GM15510 (cell line): ENCODE data around the gene MPDU1.

Source experiments
- POLR2A ChIP-seq: IDR thresholded peaks from 3 replicates; pipeline ENCODE4 v1.6.1; 2011; ENCODE audit warnings: borderline replicate concordance; ENCODE audit not compliant: insufficient read length; ENCODE audit errors: extremely low read depth

Gene MPDU1

DNA sequence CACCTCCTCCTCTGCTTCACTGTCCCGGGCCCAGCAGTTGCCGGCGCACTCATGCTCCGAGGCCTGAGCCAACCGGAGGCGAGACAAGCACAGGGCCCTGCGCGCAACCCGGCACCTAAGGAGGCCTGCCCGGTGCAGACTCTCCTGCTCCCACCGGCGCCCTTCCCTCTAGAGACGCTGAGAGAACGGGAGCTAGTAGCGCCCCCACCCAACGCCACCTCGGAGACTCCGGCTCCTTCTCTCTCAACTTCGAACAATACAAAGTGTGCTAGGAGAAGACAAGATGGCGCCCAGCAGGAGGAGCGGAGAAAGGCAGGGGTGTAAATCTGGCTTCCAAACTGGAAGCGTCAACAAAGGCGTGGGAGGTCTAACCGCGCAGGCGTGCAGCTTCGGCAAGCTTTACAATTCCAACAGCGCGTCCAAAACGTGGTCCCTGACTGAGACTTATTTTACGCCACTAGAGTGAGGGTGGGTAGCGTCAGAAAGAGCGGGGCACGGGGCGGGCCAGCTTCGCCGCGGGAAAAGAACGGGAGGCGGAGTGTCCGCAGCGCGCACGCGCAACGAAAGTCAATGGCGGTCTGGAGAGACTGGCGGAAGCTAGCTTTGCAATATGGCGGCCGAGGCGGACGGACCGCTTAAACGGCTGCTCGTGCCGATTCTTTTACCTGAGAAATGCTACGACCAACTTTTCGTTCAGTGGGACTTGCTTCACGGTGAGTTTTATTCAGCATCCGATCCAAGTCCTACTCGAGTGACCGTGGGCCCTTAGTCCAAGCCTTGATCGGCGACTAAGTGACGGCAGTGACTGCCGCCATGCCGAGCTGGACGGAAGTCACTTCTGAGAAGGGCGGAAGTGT is at the start of gene MPDU1:
TSS of gene MPDU1 (plus strand) at position 600 of the 857 bp plus-strand sequence. CDS start at position 611, 11 bp downstream.
- TF ChIP-seq POLR2A = peak; percentile 85

DNA sequence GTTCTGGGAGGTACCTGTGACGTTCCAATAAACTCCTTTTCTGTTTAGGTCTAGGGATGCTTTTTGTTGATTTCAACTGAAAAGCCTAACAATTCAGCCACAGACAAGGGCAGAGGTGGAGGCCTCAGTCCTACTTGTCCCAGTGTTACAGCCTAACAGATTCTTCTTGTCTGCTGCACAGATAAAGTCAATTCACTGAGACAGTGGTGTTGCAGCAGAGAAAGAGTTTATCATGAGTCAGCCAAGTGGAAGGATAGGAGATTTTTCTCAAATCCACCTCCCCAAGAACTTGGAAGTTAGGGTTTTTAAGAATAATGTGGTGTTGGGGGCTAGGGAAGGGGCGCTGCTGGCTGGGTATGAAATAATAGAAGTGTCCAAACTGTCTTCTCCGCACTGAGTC is 45.6 kb upstream of the MPDU1 start:
- no peak for TF ChIP-seq POLR2A

- TF ChIP-seq POLR2A = no peak
These were observed 44.6 kb upstream of the MPDU1 start for GRCh38 chr17:7538891-7539545.

- no peak for TF ChIP-seq POLR2A
These were observed 42.5 kb upstream of the MPDU1 start for GRCh38 chr17:7541074-7541621.

- TF ChIP-seq POLR2A = no peak
These were observed 38.7 kb upstream of the MPDU1 start for GRCh38 chr17:7544911-7545310.

GRCh38 chr17:7548585-7549400 is 34.9 kb upstream of the MPDU1 start, which contains the start of gene TNFSF12:
TNFSF12 (plus strand) TSS chr17:7549058; CDS start chr17:7549154, 96 bp downstream.
- peak; percentile 65 for TF ChIP-seq POLR2A

DNA sequence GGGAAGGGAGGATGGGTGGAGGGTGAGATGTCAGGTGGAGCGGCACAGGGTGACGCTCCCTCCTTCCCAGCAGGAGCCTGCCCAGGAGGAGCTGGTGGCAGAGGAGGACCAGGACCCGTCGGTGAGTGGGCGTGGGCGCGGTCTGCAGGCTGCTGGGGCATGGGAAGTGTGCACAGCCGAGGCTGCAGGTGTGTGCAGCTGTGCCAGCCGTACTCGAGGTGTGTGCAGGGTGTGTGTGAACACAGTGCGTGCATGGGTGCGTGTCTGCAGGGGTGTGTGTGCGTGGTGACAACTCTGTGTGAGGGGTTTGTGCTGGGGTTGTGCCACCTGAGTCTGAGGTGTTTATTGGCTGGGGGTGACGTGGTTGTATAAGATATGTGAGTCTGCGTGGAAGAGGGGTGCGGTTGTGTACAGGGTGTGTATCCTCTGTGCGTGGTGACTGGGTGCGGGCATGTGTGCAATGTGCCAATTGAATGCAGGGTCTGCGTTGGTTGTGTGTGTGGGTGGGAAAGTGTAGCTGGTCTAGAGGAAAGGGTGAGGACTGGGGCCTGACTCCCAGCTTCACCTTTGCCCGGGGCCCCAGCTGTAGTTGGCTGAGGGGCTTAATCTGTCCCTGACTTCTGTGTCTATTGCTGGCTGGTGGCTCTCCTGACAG is 34.1 kb upstream of the MPDU1 start:
- no peak for TF ChIP-seq POLR2A

GRCh38 chr17:7550344-7550743 is 33.3 kb upstream of the MPDU1 start:
- no peak for TF ChIP-seq POLR2A

DNA sequence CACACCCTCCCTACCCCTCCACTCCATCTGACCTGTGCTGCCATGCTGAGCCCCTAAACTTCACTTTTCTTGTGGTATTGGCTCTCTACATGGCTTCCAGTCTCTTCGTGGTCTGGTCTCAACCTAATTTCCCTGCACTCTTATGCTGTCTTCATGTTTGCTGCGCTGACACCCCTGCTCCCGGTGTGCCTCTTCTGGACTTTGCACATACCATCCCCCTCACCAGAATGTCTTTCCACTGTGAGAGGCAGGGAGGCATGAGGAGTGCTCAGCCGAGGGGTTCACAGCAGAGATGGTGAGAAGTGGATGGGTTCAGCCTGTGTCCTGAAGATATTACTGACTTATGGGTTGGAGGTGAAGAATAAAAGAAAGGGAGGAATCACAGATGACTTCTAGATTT is 32.3 kb upstream of the MPDU1 start:
- no peak for TF ChIP-seq POLR2A

DNA sequence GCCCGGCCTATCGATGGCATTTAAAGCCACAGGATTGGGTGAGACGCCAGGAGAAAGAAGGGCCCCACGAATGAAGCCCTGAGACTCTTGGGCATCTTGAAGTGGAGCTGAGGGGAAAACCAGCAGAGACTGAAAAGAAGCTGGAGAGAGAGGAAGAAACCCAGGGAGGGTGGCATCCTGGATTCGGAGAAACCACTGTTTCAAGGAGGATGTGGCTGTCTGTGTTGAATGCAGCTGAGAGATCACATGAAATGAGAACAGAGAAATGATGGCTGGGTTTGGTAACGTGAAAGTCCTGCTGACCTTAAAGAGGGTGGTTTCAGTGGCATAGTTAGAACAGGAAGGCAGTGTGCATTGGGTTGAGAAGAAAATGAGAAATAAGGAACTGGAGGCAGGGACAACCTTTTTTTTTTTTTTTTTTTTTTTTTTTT is 31.0 kb upstream of the MPDU1 start:
- no peak for TF ChIP-seq POLR2A

- no peak for TF ChIP-seq POLR2A
These were observed 30.3 kb upstream of the MPDU1 start for GRCh38 chr17:7553356-7553755.

DNA sequence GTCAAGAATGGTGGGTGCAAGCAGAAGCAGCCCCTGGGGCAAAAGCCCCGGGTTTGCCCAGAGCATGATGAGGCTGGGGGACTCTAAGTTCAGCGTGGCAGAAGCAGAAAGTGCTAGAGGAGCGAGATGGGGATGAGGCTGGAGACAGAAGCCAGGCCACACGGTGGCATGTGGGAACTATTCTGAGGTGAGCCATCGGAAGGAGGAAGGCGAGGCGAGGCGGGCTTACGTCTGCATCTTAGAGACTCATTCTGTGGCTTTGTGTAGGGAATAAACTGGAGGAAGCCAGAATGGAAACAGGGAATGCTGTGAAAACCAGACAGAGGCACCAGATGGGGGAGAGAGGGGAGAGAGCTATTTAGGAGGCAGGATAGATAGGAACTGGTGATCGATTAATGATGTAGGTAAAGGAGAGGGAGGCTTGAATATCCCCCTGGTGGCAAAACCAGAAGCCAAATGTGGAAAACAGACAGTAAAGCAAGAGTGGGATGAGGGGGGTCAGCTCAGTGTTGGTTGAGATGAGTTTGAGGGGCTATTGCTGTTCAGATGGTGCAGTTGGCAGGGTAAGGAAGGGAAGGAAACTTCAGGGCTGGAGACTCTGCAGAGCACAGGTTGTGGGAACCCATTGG is 28.2 kb upstream of the MPDU1 start:
- no peak for TF ChIP-seq POLR2A

DNA sequence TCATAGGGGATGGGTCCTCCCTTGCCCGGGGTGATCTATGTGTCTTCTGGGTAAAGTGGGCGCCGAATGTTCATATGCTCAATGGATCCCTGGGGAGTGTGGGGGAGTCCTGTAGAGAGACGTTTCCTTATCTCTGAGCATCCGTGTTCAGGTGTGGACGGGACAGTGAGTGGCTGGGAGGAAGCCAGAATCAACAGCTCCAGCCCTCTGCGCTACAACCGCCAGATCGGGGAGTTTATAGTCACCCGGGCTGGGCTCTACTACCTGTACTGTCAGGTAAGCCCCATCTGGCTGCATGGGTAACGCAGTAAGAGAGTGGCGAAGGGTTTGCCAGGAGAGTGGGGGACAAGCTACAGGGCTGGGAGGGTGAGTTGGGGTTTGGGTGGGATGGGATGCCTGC is 27.0 kb upstream of the MPDU1 start:
- no peak for TF ChIP-seq POLR2A
